Non-pigmented ciliary epithelial cell (primary cell): ENCODE measurements around the gene VMP1.
"Not testable (repeated sequence)": the region's sequence is repeated elsewhere in the genome, so short reads cannot be mapped to it uniquely, and the experiment has no call there.

Experiments
- DNase-seq: peaks from one replicate; pipeline ENCODE4 v3.0.0-alpha.2; 2010; ENCODE audit warnings: low read depth

VMP1 gene

GRCh38 chr17:59811209-59811608 is 103.8 kb downstream of the VMP1 start:
- DNase-seq, result no peak

- DNase-seq, result no peak
Measured at GRCh38 chr17:59812139-59812538, 104.7 kb downstream of the VMP1 start.

- DNase-seq, result no peak
Measured at GRCh38 chr17:59814276-59814675, 106.8 kb downstream of the VMP1 start.

GRCh38 chr17:59814685-59815084 is 107.2 kb downstream of the VMP1 start:
- DNase-seq, result no peak

- DNase-seq, result no peak
Measured at GRCh38 chr17:59815965-59816364, 108.5 kb downstream of the VMP1 start.

GRCh38 chr17:59825533-59826322 is 118.3 kb downstream of the VMP1 start:
- peak; percentile 83 for DNase-seq

GRCh38 chr17:59826706-59827453 is 119.4 kb downstream of the VMP1 start:
- no peak for DNase-seq

- no peak for DNase-seq
Measured at GRCh38 chr17:59827721-59828477, 120.4 kb downstream of the VMP1 start.

DNA sequence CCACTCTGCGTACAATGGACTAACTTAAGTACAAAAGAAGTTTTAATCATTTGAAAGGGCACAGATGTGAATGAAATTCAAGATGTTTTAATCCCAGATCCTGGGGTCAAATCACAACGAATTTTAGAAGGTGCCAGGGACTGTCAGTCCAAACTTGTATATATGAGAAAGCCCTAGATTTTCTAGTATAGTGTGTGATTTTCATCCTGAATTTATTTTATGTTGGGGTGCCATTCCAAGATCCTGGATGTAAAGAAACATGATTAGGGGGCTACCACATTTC is 121.0 kb downstream of the VMP1 start:
- no peak for DNase-seq

DNA sequence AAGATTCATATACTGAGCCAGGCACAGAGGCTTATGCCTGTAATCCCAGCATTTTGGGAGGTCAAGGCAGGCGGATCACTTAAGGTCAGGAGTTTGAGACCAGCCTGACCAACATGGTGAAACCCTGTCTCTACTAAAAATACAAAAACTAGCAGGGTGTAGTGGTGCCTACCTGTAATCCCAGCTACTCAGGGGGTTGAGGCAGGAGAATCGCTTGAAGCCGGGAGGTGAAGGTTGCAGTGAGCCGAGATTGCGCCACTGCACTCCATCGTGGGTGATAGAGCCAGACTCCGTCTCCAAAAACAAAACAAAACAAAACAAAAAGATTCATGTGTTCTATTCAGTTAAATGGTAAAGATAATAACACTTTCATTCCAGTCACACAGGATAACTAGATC is 121.4 kb downstream of the VMP1 start:
- DNase-seq, result not testable (repeated sequence)

DNA sequence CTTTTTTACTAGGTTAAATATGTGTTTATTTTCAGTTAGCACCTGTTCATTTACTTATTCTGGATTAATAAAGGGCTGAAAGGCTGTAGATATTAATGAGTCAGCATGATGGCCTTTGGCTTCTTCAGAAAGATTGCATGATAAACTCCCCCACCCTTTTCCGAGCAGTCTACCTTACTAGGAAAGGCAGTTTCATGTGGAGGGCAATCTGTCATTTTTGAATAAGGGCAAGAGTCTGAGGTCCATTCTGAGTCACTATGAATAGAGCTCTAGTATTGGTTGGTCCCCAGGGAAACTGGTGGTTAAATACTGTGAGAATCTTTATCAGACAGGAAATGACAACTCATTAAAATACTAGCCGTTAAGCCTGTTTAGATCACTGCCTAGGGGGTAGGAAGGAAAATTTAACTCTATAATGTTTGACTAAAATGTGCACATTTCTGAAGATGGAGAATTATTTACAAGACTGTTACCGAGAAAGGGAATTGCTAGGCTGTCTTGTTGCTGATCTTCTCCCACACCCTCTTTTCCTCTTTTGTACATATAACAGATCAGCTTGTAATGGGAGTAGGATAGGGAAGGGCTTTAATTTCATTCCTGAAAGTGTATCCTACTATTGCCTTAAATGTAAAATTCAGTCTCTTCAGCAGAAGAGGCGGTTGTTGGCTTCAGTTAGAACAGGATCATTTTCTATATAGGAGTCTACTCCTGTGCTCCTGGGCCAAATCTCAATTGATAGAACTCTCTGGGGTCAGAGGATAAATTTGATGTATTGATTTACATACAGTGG is 122.0 kb downstream of the VMP1 start:
- peak; percentile 98 for DNase-seq

- no peak for DNase-seq
Measured at GRCh38 chr17:59830007-59830630, 122.7 kb downstream of the VMP1 start.

DNA sequence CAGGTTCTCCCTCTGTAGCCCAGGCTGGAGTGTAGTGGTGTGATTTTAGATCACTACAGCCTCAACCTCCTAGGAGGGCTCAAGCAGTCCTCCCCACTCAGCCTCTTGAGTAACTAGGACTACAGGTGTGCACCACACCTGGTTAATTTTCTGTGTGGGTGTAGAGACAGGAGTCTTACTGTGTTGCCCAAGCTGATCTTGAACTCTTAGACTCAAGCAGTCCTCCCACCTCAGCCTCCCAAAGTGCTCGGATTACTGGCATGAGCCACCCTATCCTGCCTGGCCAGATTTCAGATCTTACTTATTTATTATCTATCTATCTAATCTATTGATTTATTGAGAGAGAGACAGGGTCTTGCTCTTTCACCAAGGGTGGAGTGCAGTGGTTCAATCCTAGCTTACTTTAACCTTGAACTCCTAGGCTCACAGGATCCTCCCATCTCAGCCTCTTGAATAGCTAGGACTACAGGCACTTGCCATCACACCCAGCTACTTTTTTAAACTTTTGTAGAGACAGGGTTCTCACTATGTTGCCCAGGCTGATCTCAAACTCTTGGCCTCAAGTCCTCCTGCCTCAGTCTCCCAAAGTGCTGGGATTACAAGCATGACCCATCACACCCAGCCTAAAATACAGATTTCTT is 123.5 kb downstream of the VMP1 start:
- no peak for DNase-seq

DNA sequence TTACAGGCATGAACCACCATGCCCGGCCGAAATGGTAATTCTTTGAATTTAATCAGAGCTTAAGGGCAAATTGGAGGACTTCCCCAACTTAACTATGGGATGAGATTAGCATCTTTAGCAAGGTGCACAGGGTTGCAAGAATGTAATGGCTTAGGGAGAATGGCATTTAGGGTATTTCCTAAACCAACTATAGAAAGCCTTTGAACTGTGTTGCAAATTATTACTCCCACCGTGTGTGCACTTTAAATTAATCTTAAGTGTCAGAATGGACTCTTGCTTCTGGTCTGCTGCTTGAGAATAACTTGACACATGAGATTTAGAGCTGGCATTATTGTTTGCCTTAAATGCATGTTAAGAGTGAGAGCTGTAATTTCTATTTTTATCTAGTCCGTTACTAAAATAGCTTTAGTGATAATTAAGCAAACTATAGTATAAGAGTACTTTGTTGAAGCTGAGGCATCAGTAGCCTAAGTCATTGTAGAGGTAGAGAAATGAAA is 125.5 kb downstream of the VMP1 start:
- DNase-seq, result no peak

GRCh38 chr17:59837308-59838051 is 130.0 kb downstream of the VMP1 start:
- peak; percentile 99 for DNase-seq

DNA sequence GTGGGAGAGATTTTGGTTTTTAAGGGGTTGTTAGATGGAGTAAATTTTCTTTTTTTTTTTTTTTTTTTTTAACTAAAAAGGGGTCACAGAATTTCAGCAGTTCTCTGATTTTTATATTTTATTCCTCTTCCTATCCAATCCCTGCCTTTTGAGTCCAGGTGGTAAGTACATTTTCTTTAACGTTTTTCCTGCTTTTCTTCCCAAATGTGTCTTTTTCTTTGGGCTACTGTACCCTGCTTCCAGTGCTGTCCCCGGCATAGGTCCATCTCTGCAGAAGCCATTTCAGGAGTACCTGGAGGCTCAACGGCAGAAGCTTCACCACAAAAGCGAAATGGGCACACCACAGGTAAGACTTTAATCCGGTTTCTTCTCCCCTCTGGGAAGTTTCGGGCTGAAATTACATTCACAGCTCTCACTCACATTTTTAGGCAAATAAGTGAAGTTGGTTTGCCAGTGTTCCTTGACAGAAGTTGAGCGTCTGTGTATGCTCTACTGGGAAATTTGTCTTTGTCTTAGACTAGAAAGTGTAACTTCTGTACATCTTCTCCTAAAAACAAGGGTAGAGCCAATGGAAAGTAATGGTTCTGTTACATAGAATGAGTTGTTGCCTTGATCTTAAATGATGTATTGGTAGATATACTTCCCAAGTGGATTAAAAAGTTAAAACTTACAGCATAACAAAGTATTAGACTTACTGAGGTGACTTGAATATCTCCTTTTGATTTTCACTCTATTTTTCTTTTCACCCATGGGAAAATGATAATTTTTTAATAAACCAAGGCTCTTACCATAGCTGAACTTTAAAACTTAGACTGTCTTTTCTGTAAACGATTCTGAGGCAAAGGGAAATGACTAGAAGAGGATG is 130.8 kb downstream of the VMP1 start:
- no peak for DNase-seq

DNA sequence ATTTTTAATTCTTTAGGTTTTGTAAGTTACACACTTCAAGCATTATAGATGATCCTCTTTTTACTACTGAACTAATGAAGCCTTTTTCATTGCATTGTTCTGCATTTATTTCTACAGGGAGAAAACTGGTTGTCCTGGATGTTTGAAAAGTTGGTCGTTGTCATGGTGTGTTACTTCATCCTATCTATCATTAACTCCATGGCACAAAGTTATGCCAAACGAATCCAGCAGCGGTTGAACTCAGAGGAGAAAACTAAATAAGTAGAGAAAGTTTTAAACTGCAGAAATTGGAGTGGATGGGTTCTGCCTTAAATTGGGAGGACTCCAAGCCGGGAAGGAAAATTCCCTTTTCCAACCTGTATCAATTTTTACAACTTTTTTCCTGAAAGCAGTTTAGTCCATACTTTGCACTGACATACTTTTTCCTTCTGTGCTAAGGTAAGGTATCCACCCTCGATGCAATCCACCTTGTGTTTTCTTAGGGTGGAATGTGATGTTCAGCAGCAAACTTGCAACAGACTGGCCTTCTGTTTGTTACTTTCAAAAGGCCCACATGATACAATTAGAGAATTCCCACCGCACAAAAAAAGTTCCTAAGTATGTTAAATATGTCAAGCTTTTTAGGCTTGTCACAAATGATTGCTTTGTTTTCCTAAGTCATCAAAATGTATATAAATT is 132.3 kb downstream of the VMP1 start:
- no peak for DNase-seq

DNA sequence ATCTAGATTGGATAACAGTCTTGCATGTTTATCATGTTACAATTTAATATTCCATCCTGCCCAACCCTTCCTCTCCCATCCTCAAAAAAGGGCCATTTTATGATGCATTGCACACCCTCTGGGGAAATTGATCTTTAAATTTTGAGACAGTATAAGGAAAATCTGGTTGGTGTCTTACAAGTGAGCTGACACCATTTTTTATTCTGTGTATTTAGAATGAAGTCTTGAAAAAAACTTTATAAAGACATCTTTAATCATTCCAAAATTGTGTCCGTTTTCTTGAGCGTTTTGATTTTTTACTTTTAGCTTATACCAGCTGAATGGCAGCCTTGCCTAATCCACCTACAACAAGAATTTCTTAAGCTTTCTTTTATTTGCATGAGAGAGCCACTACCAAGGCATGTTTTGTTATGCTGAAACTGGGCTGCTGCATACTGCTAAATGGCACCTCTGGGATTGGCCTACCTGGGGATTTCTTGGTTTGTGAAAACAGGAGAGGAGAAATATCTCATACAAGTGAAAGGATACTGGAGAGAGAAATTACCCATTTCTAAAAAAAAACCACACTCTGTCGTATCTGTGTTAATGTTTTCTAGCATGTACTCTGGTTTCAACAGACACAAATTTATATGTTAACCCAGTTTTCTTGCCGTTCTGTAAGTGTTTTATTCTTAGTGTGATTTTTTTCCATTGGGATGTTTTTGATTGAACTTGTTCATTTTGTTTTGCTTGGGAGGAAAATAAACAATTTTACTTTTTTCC is 133.1 kb downstream of the VMP1 start:
- DNase-seq, result no peak
